Fibroblast of upper back skin (primary cell): ENCODE results near the gene SMC1A.
A peak's percentile ranks its signal among the peaks of the same experiment; 100 is the strongest.
"Not testable (repeated sequence)": the region's sequence is repeated elsewhere in the genome, so short reads cannot be mapped to it uniquely, and the experiment has no call there.

Experiments
- DNase-seq: peaks from one replicate; pipeline ENCODE4 v3.0.0-alpha.2; 2013

SMC1A gene

GRCh38 chrX:53421772-53422085 is 725 bp downstream of the SMC1A start:
- no peak for DNase-seq

- no peak for DNase-seq
Observed at GRCh38 chrX:53421125-53421524, 1.3 kb downstream of the SMC1A start.

GRCh38 chrX:53420351-53420750 is 2.1 kb downstream of the SMC1A start:
- DNase-seq: not testable (repeated sequence)

- DNase-seq: no peak
Observed at GRCh38 chrX:53412446-53412845, 10.0 kb downstream of the SMC1A start.

- no peak for DNase-seq
Observed at GRCh38 chrX:53403535-53403934, 18.9 kb downstream of the SMC1A start.

GRCh38 chrX:53398216-53398615 is 24.2 kb downstream of the SMC1A start:
- DNase-seq: no peak

GRCh38 chrX:53395605-53396298 is 26.7 kb downstream of the SMC1A start:
- DNase-seq: no peak

- no peak for DNase-seq
Observed at GRCh38 chrX:53383376-53384076, 38.9 kb downstream of the SMC1A start.

GRCh38 chrX:53379747-53380146 is 42.7 kb downstream of the SMC1A start:
- no peak for DNase-seq

- DNase-seq: no peak
Observed at GRCh38 chrX:53379008-53379710, 43.3 kb downstream of the SMC1A start.

GRCh38 chrX:53377464-53377863 is 45.0 kb downstream of the SMC1A start:
- DNase-seq: no peak

- DNase-seq: no peak
Observed at GRCh38 chrX:53376888-53377287, 45.6 kb downstream of the SMC1A start.

- no peak for DNase-seq
Observed at GRCh38 chrX:53374923-53375322, 47.5 kb downstream of the SMC1A start.

GRCh38 chrX:53374222-53374820 is 48.1 kb downstream of the SMC1A start:
- DNase-seq: peak; percentile 1

GRCh38 chrX:53373307-53373706 is 49.1 kb downstream of the SMC1A start:
- no peak for DNase-seq

- not testable (repeated sequence) for DNase-seq
Observed at GRCh38 chrX:53366454-53366853, 56.0 kb downstream of the SMC1A start.

- no peak for DNase-seq
Observed at GRCh38 chrX:53362449-53362848, 60.0 kb downstream of the SMC1A start.

GRCh38 chrX:53357799-53358530 is 64.5 kb downstream of the SMC1A start:
- peak; percentile 17 for DNase-seq

GRCh38 chrX:53356186-53356585 is 66.3 kb downstream of the SMC1A start:
- DNase-seq: no peak

GRCh38 chrX:53354669-53355068 is 67.8 kb downstream of the SMC1A start:
- DNase-seq: no peak

GRCh38 chrX:53347948-53348347 is 74.5 kb downstream of the SMC1A start:
- no peak for DNase-seq

GRCh38 chrX:53340852-53341645 is 81.4 kb downstream of the SMC1A start:
- no peak for DNase-seq
